ENCODE data around the gene TTLL1. TPM values are rescaled to one million over a fixed set of nuclear protein-coding genes. Genes with fewer than 3 reads are reported as not detected.
A peak's percentile ranks its signal among the peaks of the same experiment; 100 is the strongest.

Gene TTLL1
- total and polyA plus RNA-seq, 2 experiments from 2014 or later = 5.5 to 6.8 TPM

- DNase-seq (ENCODE audit: low spot score) = no peak
Observed at GRCh38 chr22:43118024-43118849, 29.0 kb upstream of the TTLL1 start.

More at GRCh38 chr22:43118024-43118849, 29.0 kb upstream of the TTLL1 start:
- ATAC-seq = peak; percentile 74
- Mint-ChIP-seq H3K36me3 (ENCODE audit: low read depth) (no peaks in the 10 kb centered on the region), H3K27me3 (ENCODE audit: insufficient read depth, low read depth, poor library complexity) (peaks cover 10% of the 10 kb centered on the region), H3K4me3 (no peak overlapping the region), H3K4me1 (peaks cover 7% of the 10 kb centered on the region; the same call in 2 of the 3 replicates), H3K27ac (no peak overlapping the region), H3K9me3 (no peaks in the 10 kb centered on the region; the same call in 2 of the 3 replicates)
- H3K36me3 ChIP-seq (ENCODE audit: insufficient read depth) = no peaks in the 10 kb centered on the region
- no peak overlapping the region for H3K4me3 ChIP-seq
- no peaks in the 10 kb centered on the region for H3K79me2 ChIP-seq (replicated peaks; ENCODE audit: insufficient read depth)
- 0 out of 2 replicates have a peak, but pooled peaks cover 2% of the 10 kb centered on the region for H3K27me3 ChIP-seq (ENCODE audit: insufficient read depth)
- no peaks in the 10 kb centered on the region for H3F3A ChIP-seq (replicated peaks; ENCODE audit: low read depth)
- H2AFZ ChIP-seq = no peak overlapping the region
- TF ChIP-seq EZH2 (IDR thresholded peaks at IDR 0.05; ENCODE audit: low read depth, unreplicated experiment) = no peak
- no peak for TF ChIP-seq REST (IDR thresholded peaks at IDR 0.05; ENCODE audit: unreplicated experiment)
- TF ChIP-seq NANOG (IDR thresholded peaks at IDR 0.05; ENCODE audit: borderline replicate concordance) = no peak
- no peak for TF ChIP-seq ZNF331 (CRISPR knock-in tag; IDR thresholded peaks at IDR 0.05; ENCODE audit: low read depth)
- no peak for TF ChIP-seq JUNB (IDR thresholded peaks at IDR 0.05; ENCODE audit: unreplicated experiment)
- TF ChIP-seq ZNF462 (CRISPR knock-in tag; IDR thresholded peaks at IDR 0.05) = no peak
- TF ChIP-seq POLR2AphosphoS5 (IDR thresholded peaks at IDR 0.05; ENCODE audit: low read depth) = no peak
- TF ChIP-seq EZH2phosphoT487 (IDR thresholded peaks at IDR 0.05; ENCODE audit: unreplicated experiment) = no peak
- no peak for TF ChIP-seq CTCF (conservative IDR thresholded peaks at IDR 0.05; ENCODE audit: low read depth in 2 of 2)
- no peaks in the 10 kb centered on the region for H3K9me2 ChIP-seq (ENCODE audit: insufficient read depth)
- H3K27ac ChIP-seq (ENCODE audit: low read depth) = no peak overlapping the region
- no peaks in the 10 kb centered on the region for H3K4me1 ChIP-seq (ENCODE audit: insufficient read depth)
- no peak overlapping the region for H3K4me2 ChIP-seq
- no peaks in the 10 kb centered on the region for H4K20me1 ChIP-seq (replicated peaks; ENCODE audit: insufficient read depth)

Data from GM23338 (cell line).